Measurements from ENCODE around the gene LCK. TPM values are rescaled to one million over a fixed set of nuclear protein-coding genes. Genes with fewer than 3 reads are reported as not detected.

LCK gene
- total RNA-seq, 2 experiments from 2014 or later, result 460 to 472 TPM

DNA sequence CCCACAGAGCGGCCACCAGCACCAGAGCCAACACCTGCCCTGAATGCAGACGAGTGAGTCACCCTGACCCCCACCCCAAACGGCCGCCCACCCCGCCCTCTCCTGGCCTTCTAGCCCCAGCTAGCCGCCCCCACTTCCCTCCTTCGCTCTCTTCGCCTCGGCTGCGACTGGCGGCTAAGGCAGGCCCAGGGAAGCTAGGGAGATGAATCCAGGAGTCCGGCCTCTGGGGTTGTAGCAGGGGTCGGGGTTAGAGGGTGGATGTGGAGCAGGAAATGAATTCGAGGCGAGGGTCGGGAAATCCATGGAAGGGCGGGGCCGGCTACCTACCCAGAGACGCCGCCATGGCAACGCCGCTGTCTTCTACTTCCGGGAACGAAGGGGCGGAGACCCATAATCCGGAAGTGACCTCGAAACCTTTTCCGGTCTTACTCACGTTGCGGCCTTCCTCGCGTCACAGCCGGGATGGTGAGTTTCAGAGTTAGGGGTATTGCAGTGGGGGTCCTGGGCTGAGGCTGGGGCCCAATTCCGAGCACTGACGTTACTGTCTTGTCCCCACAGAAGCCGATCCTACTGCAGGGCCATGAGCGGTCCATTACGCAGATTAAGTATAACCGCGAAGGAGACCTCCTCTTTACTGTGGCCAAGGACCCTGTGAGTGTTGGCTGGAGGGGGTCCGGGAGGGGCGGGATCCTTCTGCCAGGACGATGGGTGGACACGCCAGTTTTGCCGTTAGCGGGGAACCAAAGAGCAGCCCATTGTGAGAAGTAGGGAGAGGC lies 28.9 kb upstream of the LCK start, which contains the start of the genes EIF3I and TMEM234:
Gene EIF3I (plus strand): TSS at position 428 of the 776 bp plus-strand sequence. CDS start 35 bp downstream, at position 463.
Gene TMEM234 (minus strand): TSS at position 374 of the 776 bp plus-strand sequence. CDS start 31 bp downstream, at position 343.
- H3K36me3 Mint-ChIP-seq, result peaks cover 8% of the 10 kb centered on the region
- no peaks in the 10 kb centered on the region for H3K9me3 Mint-ChIP-seq
- peak within 1 kb of the TSS; percentile 95 for H3K27ac Mint-ChIP-seq
- ATAC-seq (ENCODE audit: low read depth) (peak; percentile 86), DNase-seq (peak; percentile 85)
- H3K4me1 Mint-ChIP-seq, result peaks cover 23% of the 10 kb centered on the region
- peak within 1 kb of the TSS; percentile 96 for H3K4me3 Mint-ChIP-seq
- no peaks in the 10 kb centered on the region for H3K27me3 Mint-ChIP-seq
- POLR2A ChIA-PET, result interaction anchor here (0.9 to 2.2 kb wide), 9 partner anchors 10 to 70 kb away, joined by 3 to 11 read pairs (median 4); partner anchors contain the start of genes HDAC1, IQCC and LCK

DNA sequence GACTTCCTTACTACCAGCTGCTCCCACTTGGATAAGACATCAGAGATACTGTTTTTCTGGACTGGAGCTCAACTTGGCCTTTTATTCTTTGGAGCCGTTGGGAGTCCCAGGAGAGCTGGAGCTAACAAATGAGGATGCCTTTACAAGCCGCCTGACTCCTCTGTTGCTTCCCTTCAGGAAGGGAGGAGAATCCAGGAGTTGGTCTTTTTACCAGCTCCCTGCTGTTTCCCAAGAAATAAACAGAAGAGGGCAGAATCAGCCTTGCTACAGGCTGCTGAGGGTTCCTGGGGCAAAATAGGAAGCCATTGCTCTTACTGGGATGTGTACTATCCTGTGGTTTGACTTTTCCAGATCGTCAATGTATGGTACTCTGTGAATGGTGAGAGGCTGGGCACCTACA lies 27.4 kb upstream of the LCK start:
- ATAC-seq (ENCODE audit: low read depth), result no peak
- H3K36me3 Mint-ChIP-seq, result peaks cover 13% of the 10 kb centered on the region
- POLR2A ChIA-PET, result interaction anchor here (0.6 to 2.2 kb wide), 4 partner anchors 12 to 95 kb away, joined by 3 to 8 read pairs (median 3); partner anchors contain the start of gene LCK
- peaks cover 20% of the 10 kb centered on the region for H3K4me1 Mint-ChIP-seq
- H3K4me3 Mint-ChIP-seq, result peak overlapping the region; percentile 96
- no peaks in the 10 kb centered on the region for H3K9me3 Mint-ChIP-seq
- H3K27ac Mint-ChIP-seq, result peak overlapping the region; percentile 95
- no peak for DNase-seq
- H3K27me3 Mint-ChIP-seq, result no peaks in the 10 kb centered on the region

GRCh38 chr1:32224285-32224684 lies 26.8 kb upstream of the LCK start:
- Mint-ChIP-seq H3K27me3 (no peaks in the 10 kb centered on the region), H3K9me3 (no peaks in the 10 kb centered on the region), H3K27ac (peak overlapping the region; percentile 49), H3K4me3 (peak overlapping the region; percentile 44), H3K4me1 (peaks cover 20% of the 10 kb centered on the region), H3K36me3 (peaks cover 14% of the 10 kb centered on the region)
- no peak for ATAC-seq (ENCODE audit: low read depth)
- no peak for DNase-seq
- POLR2A ChIA-PET, result no interaction called here

DNA sequence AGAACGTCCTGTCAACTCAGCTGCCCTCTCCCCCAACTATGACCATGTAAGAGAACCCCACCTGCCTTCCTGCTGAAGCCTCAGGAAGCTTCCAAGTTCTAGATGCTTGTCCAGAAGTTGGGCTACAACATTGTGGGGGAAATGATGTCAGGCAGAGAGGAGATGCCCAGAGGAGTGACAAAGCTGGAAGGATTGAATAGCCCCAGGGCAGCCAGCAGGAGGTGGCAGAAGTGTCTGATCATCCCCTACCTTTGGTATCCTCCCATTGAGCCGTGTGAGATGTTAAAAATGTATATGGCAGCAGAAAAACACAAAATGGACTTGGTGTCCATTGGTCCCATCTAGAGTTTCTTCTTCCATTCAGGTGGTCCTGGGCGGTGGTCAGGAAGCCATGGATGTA lies 22.3 kb upstream of the LCK start:
- no peak overlapping the region for H3K4me3 Mint-ChIP-seq
- H3K4me1 Mint-ChIP-seq, result peaks cover 7% of the 10 kb centered on the region
- H3K9me3 Mint-ChIP-seq, result no peaks in the 10 kb centered on the region
- no peak for DNase-seq
- POLR2A ChIA-PET, result no interaction called here
- H3K27ac Mint-ChIP-seq, result no peak overlapping the region
- peaks cover 14% of the 10 kb centered on the region for H3K36me3 Mint-ChIP-seq
- no peaks in the 10 kb centered on the region for H3K27me3 Mint-ChIP-seq
- ATAC-seq (ENCODE audit: low read depth), result no peak

GRCh38 chr1:32231843-32232432 lies 19.1 kb upstream of the LCK start:
- Mint-ChIP-seq H3K27me3 (no peaks in the 10 kb centered on the region), H3K4me3 (no peak overlapping the region), H3K36me3 (peaks cover 6% of the 10 kb centered on the region), H3K4me1 (no peaks in the 10 kb centered on the region), H3K9me3 (no peaks in the 10 kb centered on the region), H3K27ac (no peak overlapping the region)
- no peak for ATAC-seq (ENCODE audit: low read depth)
- POLR2A ChIA-PET, result interaction anchor here (1.1 kb wide), 1 partner anchor 9 kb away, joined by 3 read pairs; no protein-coding TSS in a partner anchor
- DNase-seq, result no peak

GRCh38 chr1:32232558-32233304 lies 18.3 kb upstream of the LCK start:
- POLR2A ChIA-PET, result interaction anchor here (1.1 kb wide), 1 partner anchor 10 kb away, joined by 3 read pairs; no protein-coding TSS in a partner anchor
- H3K27ac Mint-ChIP-seq, result peak overlapping the region; percentile 65
- ATAC-seq (ENCODE audit: low read depth), result no peak

GRCh38 chr1:32234792-32235191 lies 16.3 kb upstream of the LCK start:
- no peaks in the 10 kb centered on the region for H3K27me3 Mint-ChIP-seq
- no peaks in the 10 kb centered on the region for H3K36me3 Mint-ChIP-seq
- no peaks in the 10 kb centered on the region for H3K9me3 Mint-ChIP-seq
- no peak overlapping the region for H3K4me3 Mint-ChIP-seq
- H3K4me1 Mint-ChIP-seq, result peaks cover 3% of the 10 kb centered on the region
- no peak for ATAC-seq (ENCODE audit: low read depth)
- H3K27ac Mint-ChIP-seq, result no peak overlapping the region
- no peak for DNase-seq
- POLR2A ChIA-PET, result interaction anchor here (1.3 kb wide), 1 partner anchor 54 kb away, joined by 4 read pairs; no protein-coding TSS in a partner anchor

More at GRCh38 chr1:32232558-32233304, 18.3 kb upstream of the LCK start:
- peaks cover 5% of the 10 kb centered on the region for H3K36me3 Mint-ChIP-seq
- H3K4me3 Mint-ChIP-seq, result no peak overlapping the region
- no peak for DNase-seq
- H3K27me3 Mint-ChIP-seq, result no peaks in the 10 kb centered on the region
- no peaks in the 10 kb centered on the region for H3K4me1 Mint-ChIP-seq
- no peaks in the 10 kb centered on the region for H3K9me3 Mint-ChIP-seq

- Mint-ChIP-seq H3K27me3 (no peaks in the 10 kb centered on the region), H3K9me3 (no peaks in the 10 kb centered on the region), H3K4me3 (peak overlapping the region; percentile 84), H3K4me1 (peaks cover 14% of the 10 kb centered on the region), H3K36me3 (no peaks in the 10 kb centered on the region), H3K27ac (no peak overlapping the region)
- ATAC-seq (ENCODE audit: low read depth) (no peak), DNase-seq (no peak)
- POLR2A ChIA-PET, result interaction anchor here (1.6 to 6.5 kb wide), 3 partner anchors 11 to 17 kb away, joined by 7 to 69 read pairs (median 16); partner anchors contain the start of genes EIF3I, LCK and TMEM234
Observed at GRCh38 chr1:32239337-32239736, 11.7 kb upstream of the LCK start.

DNA sequence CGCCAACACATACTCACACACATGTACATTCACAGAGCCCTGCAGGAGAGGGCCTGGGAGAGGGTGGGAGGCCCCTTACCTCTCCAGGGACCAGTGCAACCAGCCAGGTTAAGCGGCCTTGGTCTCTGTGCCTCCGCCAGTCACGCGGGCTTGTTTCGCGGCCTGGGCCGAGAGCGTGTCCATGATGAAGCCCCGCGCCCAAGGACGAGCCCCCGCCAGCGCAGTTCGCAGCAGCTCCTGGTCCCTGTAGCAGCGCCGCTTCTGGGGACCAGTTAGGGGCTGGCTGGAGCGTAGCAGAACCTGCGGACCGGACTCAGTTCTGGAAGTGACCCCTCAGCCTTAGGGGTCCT lies 11.3 kb upstream of the LCK start:
- ATAC-seq (ENCODE audit: low read depth) (no peak), DNase-seq (no peak)
- H3K27me3 Mint-ChIP-seq, result no peaks in the 10 kb centered on the region
- H3K36me3 Mint-ChIP-seq, result no peaks in the 10 kb centered on the region
- POLR2A ChIA-PET, result interaction anchor here (1.5 to 6.5 kb wide), 6 partner anchors 10 to 132 kb away, joined by 6 to 69 read pairs (median 13); partner anchors contain the start of genes EIF3I, HDAC1, LCK and TMEM234
- no peaks in the 10 kb centered on the region for H3K9me3 Mint-ChIP-seq
- H3K4me3 Mint-ChIP-seq, result peak overlapping the region; percentile 84
- H3K27ac Mint-ChIP-seq, result no peak overlapping the region
- peaks cover 14% of the 10 kb centered on the region for H3K4me1 Mint-ChIP-seq

DNA sequence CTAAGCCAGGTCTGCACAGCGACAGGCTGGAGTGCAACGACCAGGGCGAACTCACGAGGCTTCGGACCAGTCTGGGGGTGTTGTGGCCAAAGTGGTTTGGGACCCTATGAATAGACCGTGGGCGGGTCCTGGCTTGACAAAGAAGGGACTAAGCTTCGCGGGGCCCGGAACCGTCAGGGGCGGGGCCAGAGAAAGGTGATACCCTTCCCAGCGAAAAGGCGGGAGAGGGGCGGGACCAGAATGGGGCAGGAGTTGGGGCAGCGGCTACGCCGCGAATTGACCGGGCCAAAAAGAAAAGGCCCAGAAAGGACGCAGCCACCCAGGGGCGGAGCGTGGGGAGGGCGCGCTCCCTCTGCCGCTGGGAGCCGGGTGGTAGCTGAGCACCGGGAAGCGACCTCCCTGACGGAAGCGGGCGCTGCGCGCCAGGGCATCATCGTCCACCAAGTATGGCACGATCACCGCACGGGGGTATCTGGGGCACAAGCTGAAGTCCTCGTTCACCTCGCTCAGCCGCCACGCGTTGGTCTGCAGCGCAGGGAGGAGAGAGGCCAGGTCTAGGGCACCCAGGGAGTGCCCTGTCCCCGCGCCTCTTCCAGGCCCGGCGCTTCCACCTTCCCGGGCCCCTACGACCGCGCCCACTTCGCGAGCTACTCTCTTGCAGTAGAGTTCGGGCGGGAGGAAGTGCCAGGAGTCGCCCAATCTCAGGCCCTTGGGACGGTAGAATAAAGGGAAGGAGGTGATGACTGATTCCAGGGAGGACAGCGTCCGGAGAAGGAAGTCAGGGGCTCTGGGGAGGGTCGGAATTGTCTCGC lies 10.7 kb upstream of the LCK start:
- DNase-seq, result peak; percentile 66
- Mint-ChIP-seq H3K4me3 (peak overlapping the region; percentile 84), H3K4me1 (peaks cover 14% of the 10 kb centered on the region), H3K36me3 (no peaks in the 10 kb centered on the region), H3K9me3 (no peaks in the 10 kb centered on the region), H3K27ac (peak overlapping the region; percentile 79), H3K27me3 (no peaks in the 10 kb centered on the region)
- peak; percentile 59 for ATAC-seq (ENCODE audit: low read depth)
- POLR2A ChIA-PET, result interaction anchor here (0.6 to 6.5 kb wide), 21 partner anchors 10 to 168 kb away, joined by 3 to 69 read pairs (median 5); partner anchors contain the start of genes EIF3I, HDAC1, IQCC and LCK

GRCh38 chr1:32241001-32241763 lies 9.9 kb upstream of the LCK start:
- POLR2A ChIA-PET, result interaction anchor here (0.5 to 6.5 kb wide), 22 partner anchors 9 to 168 kb away, joined by 3 to 69 read pairs (median 5); partner anchors contain the start of genes EIF3I, HDAC1, IQCC and LCK
- H3K4me1 Mint-ChIP-seq, result peaks cover 15% of the 10 kb centered on the region
- H3K9me3 Mint-ChIP-seq, result no peaks in the 10 kb centered on the region
- no peaks in the 10 kb centered on the region for H3K27me3 Mint-ChIP-seq
- H3K27ac Mint-ChIP-seq, result peak overlapping the region; percentile 79
- peak; percentile 65 for ATAC-seq (ENCODE audit: low read depth)
- peak overlapping the region; percentile 84 for H3K4me3 Mint-ChIP-seq
- DNase-seq, result peak; percentile 63
- no peaks in the 10 kb centered on the region for H3K36me3 Mint-ChIP-seq

Data from activated naive CD8-positive, alpha-beta T cell treated with anti-CD3 and anti-CD28 coated beads, Interleukin-2, amount 10 ng/mL, durations not matched to agents 7 days and 5 days (primary cell).